HG03060 (cell line): ENCODE measurements around the gene ST3GAL4.

Source experiments
- ATAC-seq: cut with Tn5 transposase; IDR thresholded peaks from one replicate; pipeline ENCODE4 v1.9.1; 2021; ENCODE audit warnings: low read depth, moderate number of reproducible peaks; ENCODE audit not compliant: unreplicated experiment

The ST3GAL4 gene

DNA sequence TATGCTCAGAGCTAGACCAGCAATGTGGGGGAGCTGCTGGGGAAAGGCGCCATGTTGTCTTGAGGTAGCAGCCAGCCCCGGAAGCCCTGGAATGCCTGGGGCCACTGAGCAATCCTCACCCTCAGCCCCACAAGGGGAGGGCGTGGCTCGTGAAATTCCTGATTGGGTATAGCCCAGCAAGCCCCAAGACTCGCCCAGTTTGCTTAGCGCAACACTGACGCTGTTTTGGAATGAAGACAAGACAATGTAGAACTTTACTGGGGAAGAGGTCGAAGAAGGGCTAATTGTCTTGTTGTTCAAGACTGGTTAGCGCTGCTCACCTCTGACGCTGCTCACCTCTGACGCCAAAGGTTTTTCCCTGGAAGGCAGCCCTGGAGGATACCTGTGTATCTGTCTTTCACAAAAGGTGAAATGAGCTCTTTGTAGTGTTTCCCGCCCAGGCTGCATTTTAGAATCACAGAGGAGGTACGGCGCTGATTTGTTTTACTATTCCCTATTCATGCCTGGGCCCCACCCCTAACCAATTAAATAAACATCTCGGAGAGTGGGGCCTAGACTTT, 47.6 kb downstream of the ST3GAL4 start:
- no peak for ATAC-seq

DNA sequence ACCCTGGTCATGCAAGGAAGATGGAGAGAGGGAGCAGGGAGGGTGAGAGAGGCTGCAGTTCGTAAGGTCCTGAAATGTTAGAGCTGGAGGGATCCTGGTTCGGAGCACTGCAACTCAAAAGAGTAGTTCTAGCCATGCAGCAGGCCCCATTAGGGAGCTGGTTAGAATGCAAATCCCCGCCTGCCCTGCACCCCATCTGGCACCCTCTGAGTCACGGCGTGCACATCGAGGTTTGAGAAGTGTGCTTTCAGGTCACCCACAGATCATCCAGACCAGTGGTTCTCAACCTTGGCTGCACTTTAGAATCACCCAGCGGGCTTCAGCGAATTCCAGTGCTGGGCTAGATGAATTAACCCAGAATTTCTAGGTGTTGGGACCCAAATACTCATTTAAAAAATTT, 48.2 kb downstream of the ST3GAL4 start:
- peak; percentile 93 for ATAC-seq

DNA sequence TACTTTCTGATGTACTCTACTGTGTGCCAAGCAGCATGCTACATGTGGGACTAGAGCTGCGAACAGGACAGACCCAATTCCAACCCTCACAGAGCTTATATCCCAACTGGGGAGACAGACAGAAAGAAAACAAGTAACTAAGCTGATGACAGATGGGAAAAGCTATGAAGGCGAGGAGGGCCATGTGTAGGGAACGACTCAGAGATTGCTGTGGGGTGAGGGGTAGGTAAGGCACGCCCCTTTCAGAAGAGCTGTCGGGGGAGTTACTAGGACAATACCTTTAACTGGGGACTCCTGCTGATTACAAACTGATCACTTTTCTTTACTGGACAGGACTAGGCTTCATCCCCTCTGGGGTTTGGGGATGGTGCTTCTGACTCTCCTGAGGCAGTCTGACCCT, 48.9 kb downstream of the ST3GAL4 start:
- ATAC-seq = no peak

DNA sequence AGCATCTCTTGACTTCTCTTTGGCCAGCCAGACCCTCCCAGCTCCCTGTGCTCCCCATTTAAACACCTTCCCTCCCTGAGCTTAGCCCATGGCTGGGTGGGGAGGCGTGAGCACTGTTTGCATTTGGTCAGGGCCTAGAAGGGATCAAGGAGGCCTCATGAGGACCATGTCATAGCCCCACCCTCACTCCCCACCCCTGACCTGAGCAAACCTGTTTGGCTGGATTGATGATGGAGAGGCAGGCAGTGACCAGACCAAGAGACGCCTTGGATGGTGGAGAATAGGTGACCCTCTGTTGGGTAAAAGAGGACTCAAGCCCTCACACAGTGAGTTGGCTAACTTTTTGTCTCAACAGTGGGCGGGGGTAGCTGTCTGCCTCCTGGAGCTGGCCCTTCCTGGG, 49.9 kb downstream of the ST3GAL4 start:
- ATAC-seq = no peak

DNA sequence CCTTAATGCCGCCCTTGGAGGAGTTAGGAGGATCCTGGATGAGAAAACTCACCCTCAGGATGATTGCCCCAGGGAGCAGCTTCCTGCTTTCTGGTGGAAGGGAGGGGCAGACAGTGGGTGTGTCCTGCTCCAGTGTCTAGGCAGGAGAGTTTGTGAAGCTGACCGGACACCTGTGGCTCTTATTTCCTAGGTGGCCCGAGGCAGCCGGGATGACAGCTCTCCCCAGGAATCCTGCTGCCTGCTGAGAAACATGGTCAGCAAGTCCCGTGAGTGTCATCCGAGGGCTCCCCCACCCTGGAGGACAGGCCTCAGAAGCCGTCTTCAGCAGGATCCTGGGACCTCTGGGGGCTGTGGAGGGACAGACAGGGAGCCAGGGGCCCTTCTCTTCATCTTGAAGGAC, 50.4 kb downstream of the ST3GAL4 start:
- no peak for ATAC-seq

DNA sequence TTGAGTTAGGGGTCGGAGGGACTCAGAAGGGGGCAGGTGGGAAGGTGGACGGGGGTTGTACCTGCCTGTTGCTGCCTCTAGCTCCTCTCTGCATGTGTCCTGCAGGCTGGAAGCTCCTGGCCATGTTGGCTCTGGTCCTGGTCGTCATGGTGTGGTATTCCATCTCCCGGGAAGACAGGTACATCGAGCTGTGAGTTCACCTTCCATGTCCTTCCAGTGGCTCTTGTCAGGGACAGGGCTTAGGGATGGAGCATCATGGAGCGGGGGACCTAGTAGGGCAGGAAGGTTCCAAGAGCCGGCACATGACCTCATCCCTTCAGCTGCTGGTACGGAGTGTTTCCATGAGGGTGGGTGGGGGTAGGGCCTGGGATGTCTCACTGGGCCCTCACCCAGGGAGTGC, 50.9 kb downstream of the ST3GAL4 start:
- no peak for ATAC-seq

DNA sequence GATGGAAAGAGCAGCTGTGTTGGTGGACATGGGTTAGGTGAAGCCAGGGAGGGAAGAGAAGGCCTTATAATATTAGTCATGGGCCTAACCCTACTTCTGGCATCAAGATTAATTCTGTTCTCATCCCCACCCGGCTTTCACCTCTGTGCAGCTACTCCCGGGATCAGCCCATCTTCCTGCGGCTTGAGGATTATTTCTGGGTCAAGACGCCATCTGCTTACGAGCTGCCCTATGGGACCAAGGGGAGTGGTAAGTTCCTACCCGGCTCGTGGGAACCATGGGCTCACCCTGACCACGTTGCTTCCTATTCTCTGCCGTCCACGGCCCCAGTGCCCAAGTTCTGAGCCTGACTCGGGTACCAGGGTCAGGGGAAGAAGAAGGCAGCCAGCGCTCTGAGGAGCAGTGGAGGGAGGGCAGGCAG, 51.6 kb downstream of the ST3GAL4 start:
- ATAC-seq = no peak

DNA sequence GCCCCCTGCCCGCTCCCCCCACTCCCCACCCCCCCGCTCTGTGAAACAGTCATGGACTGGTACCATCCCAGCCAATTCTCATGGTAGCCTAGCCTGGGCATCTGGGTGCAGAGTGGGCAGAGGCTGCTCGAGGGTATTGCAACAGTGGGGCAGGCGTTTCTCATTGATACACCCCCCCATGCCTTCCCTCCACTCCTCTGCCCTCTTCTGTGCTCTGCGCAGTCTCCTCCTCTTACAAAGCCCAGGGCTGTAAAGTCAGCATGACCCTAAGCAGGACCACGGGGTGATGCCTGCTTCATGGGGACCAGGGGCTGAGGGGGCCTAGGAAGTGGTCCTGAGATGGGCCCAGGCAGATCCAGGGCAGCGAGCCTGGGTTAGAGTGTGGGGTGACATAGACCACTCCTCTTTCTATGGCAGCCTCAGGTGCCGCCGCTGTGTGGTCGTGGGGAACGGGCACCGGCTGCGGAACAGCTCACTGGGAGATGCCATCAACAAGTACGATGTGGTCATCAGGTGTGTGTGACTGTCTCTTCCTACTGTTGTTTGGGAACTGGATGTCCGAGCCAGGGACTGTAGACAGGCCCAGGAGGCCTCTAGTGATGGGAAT, 52.3 kb downstream of the ST3GAL4 start:
- ATAC-seq = no peak

DNA sequence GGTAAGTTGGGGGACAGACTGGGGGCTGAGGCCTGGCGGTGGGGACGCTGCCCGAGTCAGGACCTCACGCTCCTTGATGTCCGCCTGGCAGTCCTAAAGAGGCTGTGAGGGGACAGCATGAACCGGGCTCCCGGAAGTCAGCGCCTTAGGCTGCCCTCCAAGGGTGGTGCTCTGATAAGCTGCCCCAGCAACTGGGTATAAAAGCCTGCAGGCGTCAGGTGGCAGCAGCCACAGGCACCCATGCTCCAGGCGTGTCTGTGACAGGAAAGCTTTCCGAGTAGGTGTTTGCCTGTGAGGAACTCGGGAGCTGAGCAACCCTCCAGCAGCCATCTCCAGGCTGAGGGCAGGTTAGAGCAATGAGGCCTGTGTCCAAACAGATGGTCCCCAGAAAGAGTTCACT, 53.0 kb downstream of the ST3GAL4 start:
- ATAC-seq = no peak

DNA sequence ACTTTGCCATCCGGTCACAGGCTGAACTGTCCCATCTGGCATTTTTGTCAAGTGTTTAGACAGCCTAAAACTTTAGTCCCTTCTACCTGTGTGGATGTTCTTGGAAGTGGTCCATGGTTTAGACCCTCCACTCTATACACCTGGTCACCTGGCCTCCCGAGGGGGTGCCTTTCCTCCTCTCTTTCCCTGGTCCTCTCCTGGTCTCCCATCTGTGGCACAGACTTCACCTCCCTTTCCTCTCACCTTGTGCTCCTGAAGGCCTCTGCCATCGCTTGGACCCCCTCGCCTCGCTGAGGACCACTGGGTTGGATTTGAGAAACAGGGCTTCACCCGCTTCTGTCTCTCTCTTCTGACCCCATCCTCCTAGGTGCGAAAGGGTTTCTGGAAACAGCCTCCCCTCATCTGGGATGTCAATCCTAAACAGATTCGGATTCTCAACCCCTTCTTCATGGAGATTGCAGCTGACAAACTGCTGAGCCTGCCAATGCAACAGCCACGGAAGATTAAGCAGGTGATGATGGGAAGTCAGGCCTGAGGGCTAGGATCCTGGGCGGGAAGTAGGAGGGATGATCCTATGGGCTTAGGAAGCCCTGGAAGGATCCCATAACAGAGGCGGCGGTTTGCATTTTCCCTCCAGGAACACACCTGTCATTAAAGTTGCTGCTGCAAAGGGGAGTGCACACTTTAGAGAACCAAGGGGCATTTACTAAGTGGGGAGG, 53.6 kb downstream of the ST3GAL4 start:
- no peak for ATAC-seq

DNA sequence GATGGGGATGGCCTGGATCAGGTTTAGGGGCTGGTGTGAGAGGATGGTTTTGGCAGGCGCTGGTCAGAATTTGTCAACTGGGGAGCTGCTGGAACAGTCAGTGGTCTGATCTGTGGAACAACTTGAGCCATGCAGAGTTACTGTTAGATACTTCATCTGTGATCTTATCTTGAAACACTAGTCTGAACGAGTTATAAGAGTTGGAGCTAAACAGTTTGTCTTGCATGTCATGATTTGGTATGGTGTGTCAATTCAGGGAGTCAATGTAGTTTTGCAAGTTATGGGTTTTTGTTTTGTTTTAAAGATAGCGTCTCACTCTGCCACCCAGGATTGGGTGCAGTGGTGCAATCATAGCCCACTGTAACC, 54.1 kb downstream of the ST3GAL4 start:
- no peak for ATAC-seq

DNA sequence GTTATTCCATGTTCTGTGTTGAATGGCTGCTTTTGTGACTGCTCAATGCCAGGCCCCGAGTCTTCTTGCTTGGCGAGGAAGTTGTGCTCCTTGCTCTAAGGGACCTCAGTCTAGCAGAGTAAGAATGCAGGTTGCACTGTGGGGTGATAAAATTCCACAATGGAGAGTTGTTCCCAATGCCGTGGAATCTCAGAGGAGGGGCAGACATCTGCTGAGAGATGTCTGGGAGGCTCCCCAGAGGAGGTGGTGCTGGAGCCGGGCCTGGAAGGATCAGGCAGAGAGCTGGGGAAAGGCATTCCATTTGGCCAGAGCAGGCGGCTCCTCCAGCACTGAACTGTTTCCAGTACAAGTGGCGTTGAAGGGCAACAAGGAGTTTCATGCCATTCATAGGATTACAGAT, 55.2 kb downstream of the ST3GAL4 start:
- ATAC-seq = no peak

DNA sequence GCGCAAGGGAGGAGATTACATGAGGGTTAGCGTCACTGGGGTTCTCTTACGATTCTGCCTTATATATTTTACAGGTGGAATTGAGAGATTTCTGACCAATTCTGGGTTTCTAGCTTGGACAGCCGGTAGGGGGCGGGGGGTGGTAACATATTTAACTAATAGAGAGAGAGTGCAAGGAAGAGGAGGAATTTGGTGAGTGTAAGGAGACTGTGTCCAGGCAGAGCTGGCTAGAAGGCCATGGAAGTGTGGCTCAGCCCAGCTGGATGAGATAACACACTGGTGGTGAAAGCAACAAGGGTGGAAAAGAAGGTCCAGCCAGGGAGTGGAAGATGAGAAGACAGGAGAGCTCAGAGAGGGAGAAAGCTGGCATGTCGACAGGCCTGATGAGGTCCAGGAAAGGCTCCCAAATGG, 56.5 kb downstream of the ST3GAL4 start:
- no peak for ATAC-seq

DNA sequence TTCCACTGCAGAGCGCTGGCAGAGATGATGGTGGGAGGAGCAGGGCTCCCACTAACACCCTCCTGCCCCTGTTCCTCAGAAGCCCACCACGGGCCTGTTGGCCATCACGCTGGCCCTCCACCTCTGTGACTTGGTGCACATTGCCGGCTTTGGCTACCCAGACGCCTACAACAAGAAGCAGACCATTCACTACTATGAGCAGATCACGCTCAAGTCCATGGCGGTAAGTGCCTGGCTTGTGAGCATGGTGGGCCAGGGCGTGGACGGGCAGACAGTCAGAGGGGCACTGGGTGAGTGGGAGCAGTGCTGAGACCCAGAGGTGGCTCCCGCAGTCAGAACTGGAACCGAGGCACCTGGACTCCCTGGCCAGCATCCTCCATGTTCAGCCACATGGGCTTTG, 57.9 kb downstream of the ST3GAL4 start:
- no peak for ATAC-seq

DNA sequence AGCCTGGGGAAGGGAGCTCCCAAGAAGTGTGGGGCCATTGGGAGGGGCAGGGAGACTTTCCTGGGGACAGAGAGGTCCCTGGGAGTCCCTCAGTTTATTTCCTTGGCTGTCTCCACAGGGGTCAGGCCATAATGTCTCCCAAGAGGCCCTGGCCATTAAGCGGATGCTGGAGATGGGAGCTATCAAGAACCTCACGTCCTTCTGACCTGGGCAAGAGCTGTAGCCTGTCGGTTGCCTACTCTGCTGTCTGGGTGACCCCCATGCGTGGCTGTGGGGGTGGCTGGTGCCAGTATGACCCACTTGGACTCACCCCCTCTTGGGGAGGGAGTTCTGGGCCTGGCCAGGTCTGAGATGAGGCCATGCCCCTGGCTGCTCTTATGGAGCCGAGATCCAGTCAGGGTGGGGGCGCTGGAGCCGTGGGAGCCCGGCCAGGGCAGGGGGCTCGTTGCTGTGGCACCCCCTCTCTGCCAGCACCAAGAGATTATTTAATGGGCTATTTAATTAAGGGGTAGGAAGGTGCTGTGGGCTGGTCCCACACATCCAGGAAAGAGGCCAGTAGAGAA, 58.4 kb downstream of the ST3GAL4 start:
- no peak for ATAC-seq

DNA sequence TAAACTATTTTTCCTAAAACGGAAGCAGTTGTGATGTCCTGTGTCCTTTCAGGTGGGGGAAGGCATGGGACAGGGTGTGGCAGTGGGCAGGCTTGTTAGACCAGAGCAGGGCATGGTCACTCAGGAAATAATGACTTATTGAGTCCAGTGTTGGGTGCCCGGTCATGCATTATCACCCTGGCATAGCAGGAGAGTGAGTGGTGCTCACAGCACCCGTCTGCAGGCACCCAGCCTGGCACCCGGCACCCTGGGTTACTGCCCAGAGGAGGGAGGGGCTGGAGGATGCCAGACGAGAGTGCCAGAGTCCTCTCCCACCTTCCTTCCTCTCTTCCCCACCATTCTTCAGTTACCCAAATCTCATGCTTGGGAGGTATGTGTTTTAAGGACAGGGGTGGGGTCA, 59.1 kb downstream of the ST3GAL4 start:
- ATAC-seq = no peak

DNA sequence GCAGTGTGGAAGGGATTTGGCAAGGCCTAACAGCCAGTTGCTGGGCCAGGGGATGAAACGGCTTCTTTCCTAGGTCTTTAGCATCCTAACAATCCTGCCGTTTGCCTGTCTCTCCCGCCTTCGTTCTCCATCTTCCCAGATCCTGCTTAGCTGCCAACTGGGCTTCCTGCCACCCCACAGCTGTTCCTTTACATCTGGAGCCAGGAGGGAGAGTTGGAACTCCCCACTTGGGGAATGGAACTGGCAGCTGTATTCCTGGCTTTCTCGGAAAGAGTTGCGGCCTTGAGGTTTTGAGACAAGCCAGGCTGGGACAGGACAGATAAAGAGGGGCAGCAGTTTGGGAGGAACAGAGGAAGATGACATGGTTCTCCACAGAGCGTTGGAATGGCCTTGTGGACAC, 59.6 kb downstream of the ST3GAL4 start:
- no peak for ATAC-seq

DNA sequence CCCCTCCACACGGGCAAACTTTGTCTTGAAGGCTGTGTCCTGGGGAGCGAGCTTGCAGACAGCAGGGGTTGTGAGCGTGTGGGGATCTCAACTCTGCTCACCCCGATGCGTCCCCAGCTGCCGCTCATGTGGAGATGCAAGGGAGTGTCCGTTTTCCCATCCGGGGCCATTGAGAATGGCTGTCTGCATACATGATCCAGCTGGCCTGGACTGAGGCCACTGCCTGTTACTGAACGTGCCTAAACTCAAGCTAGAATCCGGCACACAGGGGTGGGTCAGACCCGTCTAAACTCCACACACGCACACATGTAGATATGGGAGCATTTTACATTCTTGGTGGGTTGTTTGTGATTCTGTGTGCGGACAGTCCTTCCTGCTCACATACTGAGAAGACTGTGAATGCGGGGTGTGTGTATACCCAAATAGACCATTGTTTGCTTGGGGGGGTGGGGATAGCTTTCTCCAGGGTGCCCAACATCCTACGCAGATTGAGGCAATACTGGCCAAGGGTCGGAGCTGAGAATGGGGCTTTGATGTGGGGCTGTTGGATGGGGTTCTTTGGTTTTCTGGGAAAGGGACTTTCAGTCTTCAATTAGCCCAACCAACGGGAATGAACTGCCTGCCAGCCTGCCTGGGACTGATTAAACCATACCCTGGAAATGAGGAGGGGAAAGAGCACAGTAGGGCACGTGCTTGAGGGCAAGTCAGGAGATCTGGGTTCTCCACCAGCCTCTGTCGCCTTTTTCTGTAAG, 60.4 kb downstream of the ST3GAL4 start:
- ATAC-seq = no peak

DNA sequence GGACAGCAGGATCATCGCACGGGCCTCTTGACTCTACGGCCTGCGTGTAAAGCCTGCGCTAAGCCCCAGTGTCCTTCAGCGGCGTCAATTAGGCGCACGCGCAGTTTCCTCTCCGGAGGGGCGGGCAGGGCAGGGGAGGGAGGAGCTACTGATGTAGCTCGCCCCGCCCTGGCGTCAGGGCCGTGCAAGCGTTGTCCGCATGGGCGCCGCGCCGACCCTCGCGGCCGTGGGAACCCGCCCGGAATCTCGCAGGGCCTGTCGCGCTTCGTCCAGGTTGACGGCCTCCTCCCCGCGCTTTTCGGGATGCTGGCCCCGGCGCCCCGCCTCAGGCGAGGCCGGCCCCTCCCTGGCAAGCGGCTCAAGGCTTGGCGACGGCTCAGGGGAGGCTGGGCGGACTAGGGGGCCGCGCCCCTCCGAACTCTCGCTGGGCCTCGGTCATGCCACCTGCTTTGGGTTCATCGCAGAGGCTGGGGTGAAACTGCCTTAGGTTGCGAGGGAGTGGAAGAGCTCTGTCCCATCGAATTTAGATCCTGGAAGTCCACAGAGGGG, 61.1 kb downstream of the ST3GAL4 start:
- ATAC-seq = peak; percentile 51

DNA sequence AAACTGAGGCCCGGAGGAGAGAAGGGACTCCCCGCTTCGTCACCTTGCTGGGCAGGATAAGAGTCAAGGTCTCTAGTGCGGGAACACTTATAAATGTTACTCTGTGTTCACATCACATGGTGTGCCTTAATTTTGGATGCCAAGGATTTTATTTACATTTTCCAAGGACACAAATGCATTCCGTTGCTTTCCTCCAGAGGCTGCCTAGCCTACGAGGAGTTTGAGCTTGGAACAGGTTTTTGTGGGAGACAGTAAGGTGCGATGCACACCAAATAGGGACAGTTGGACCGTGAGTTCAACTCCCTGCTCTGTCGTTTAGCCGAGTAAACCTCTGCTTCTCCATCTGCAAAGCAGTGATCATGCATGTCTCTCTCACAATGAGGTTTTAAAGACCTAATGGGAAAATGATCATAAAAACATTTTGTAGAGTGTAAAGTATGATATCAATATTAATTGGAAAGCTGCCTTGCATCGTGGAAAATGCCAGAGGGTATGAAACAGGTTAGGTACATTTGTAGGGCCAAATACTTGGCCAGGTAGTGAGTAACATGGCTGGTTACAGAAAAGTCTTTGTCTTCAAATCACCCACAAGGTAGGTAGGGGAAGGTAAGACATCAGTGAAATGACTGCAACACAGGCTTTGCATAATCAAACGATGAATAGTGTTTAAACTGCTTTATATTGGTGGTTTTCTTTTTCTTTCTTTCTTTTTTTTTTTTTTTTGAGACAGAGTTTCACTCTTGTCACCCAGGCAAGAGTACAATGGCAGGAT, 61.8 kb downstream of the ST3GAL4 start:
- ATAC-seq = no peak
